H1 (cell line): ENCODE measurements around the gene DNMT1. TPM values are rescaled to one million over a fixed set of nuclear protein-coding genes. Genes with fewer than 3 reads are reported as not detected.

ENCODE experiments used
- CTCF ChIA-PET: fragments of 300-600 bp; sonication (Branson Sonifier 250); formaldehyde crosslinking; loops from one replicate; lab custom pipeline; 2021; ENCODE audit not compliant: partially characterized antibody; lab: Charles Lee
- POLR2A ChIA-PET: fragments of 300-600 bp; sonication (Branson Sonifier 250); formaldehyde crosslinking; loops from one replicate; lab custom pipeline; 2021; ENCODE audit warnings: inconsistent platforms; ENCODE audit not compliant: partially characterized antibody; lab: Charles Lee
- DNase-seq, 2 experiments: peaks; one replicate each; pipeline versions ENCODE4 v3.0.0 to v3.0.0-alpha.2; 2010 to 2022; ENCODE audit warnings: low spot score in 2 of 2, low read depth in 1 of 2, mixed read lengths in 1 of 2
- FAIRE-seq: peaks from 2 replicates; lab custom pipeline; 2011; peaks lifted over from hg19 to GRCh38; lab: Jason Lieb, UNC
- H2AFZ ChIP-seq: 2 replicates; pipeline ENCODE4 v1.8.1; 2012; ENCODE audit warnings: low read length, inconsistent platforms
- H2AK5ac ChIP-seq: 2 replicates; pipeline ENCODE4 v1.6.1; 2013; ENCODE audit warnings: low read depth, low read length
- H2BK120ac ChIP-seq: replicated peaks from 2 replicates; pipeline ENCODE3; 2013; ENCODE audit warnings: low read depth, low read length, inconsistent platforms
- H2BK12ac ChIP-seq: 2 replicates; pipeline ENCODE4 v1.6.1; 2013; ENCODE audit warnings: low read depth, low read length
- H2BK15ac ChIP-seq: 2 replicates; pipeline ENCODE4 v1.6.1; 2013; ENCODE audit warnings: low read length
- H2BK20ac ChIP-seq: 2 replicates; pipeline ENCODE4 v1.6.1; 2013; ENCODE audit warnings: low read length
- H2BK5ac ChIP-seq: 2 replicates; pipeline ENCODE4 v1.6.1; 2013; ENCODE audit warnings: low read depth, low read length
- H3K14ac ChIP-seq: 2 replicates; pipeline ENCODE4 v1.6.1; 2013; ENCODE audit warnings: inconsistent platforms; ENCODE audit not compliant: insufficient read length
- H3K18ac ChIP-seq: 2 replicates; pipeline ENCODE4 v1.6.1; 2013; ENCODE audit warnings: low read length; ENCODE audit errors: extremely low read depth
- H3K23ac ChIP-seq: 2 replicates; pipeline ENCODE4 v1.6.1; 2013; ENCODE audit warnings: inconsistent platforms; ENCODE audit not compliant: insufficient read length
- H3K23me2 ChIP-seq: 2 replicates; pipeline ENCODE4 v1.6.1; 2013; ENCODE audit warnings: low read depth, low read length
- H3K27ac ChIP-seq: 2 replicates; pipeline ENCODE4 v1.6.1; 2011; ENCODE audit warnings: low read depth, low read length, inconsistent platforms
- H3K27me3 ChIP-seq, 4 experiments: replicated peaks in 1 of 4; 1 replicate in 1 of 4; 2 replicates in 3 of 4; pipeline versions ENCODE4 v1.6.1 to v1.8.1; 2011 to 2013; ENCODE audit warnings: low read length in 3 of 4, mild to moderate bottlenecking in 3 of 4, inconsistent platforms in 2 of 4, mixed read lengths in 2 of 4, moderate library complexity in 1 of 4; ENCODE audit not compliant: control insufficient read depth in 3 of 4, insufficient read depth in 3 of 4; ENCODE audit errors: extremely low read depth in 1 of 4
- H3K36me3 ChIP-seq, 4 experiments: 2 replicates each; pipeline versions ENCODE4 v1.6.1 to v1.8.1; 2011 to 2013; ENCODE audit warnings: mild to moderate bottlenecking in 4 of 4, low read length in 3 of 4, moderate library complexity in 2 of 4, control low read depth in 1 of 4, inconsistent platforms in 1 of 4; ENCODE audit not compliant: insufficient read depth in 4 of 4, control insufficient read depth in 2 of 4
- H3K4ac ChIP-seq: replicated peaks from 2 replicates; pipeline ENCODE3; 2013; ENCODE audit warnings: low read length, low read depth, mixed read lengths, inconsistent platforms; ENCODE audit not compliant: insufficient read length
- H3K4me1 ChIP-seq, 4 experiments: replicated peaks in 1 of 4; 1 replicate in 1 of 4; 2 replicates in 3 of 4; pipeline versions ENCODE4 v1.6.1 to v1.8.1; 2011 to 2013; ENCODE audit warnings: low read length in 3 of 4, inconsistent platforms in 2 of 4, mixed read lengths in 1 of 4; ENCODE audit not compliant: insufficient read depth in 4 of 4, control insufficient read depth in 3 of 4
- H3K4me2 ChIP-seq, 2 experiments: 2 replicates each; pipeline versions ENCODE4 v1.6.1 to v1.8.1; 2011 to 2013; ENCODE audit warnings: low read depth in 2 of 2, low read length in 2 of 2, control low read depth in 1 of 2, inconsistent platforms in 1 of 2, mild to moderate bottlenecking in 1 of 2; ENCODE audit not compliant: insufficient read depth in 1 of 2
- H3K4me3 ChIP-seq, 4 experiments: fragments of 200-600, 300-600 bp in 1 of 4; sonication (generic), shearing (Covaris generic), sonication (Bioruptor Twin) in 1 of 4; 2 replicates each; pipeline versions ENCODE4 v1.5.1 to v1.8.1; 2011 to 2016; ENCODE audit warnings: low read length in 4 of 4, low read depth in 3 of 4, control low read depth in 2 of 4, inconsistent platforms in 2 of 4, mild to moderate bottlenecking in 2 of 4, mixed read lengths in 1 of 4, moderate library complexity in 1 of 4; ENCODE audit not compliant: insufficient read depth in 2 of 4; ENCODE audit errors: extremely low read depth in 1 of 4
- H3K56ac ChIP-seq: replicated peaks from 2 replicates; pipeline ENCODE3; 2013; ENCODE audit warnings: low read depth, mild to moderate bottlenecking, mixed read lengths, low read length, inconsistent platforms; ENCODE audit not compliant: insufficient read length
- H3K79me1 ChIP-seq: 2 replicates; pipeline ENCODE4 v1.6.1; 2013; ENCODE audit warnings: low read depth, low read length, control low read depth
- H3K79me2 ChIP-seq, 2 experiments: 2 replicates each; pipeline versions ENCODE4 v1.6.1 to v1.8.1; 2012 to 2013; ENCODE audit warnings: low read length in 2 of 2, mild to moderate bottlenecking in 2 of 2, inconsistent platforms in 1 of 2; ENCODE audit not compliant: insufficient read depth in 2 of 2, control insufficient read depth in 1 of 2
- H3K9ac ChIP-seq, 4 experiments: replicated peaks in 1 of 4; 1 replicate in 1 of 4; 2 replicates in 3 of 4; pipeline versions ENCODE4 v1.6.1 to v1.8.1; 2011 to 2013; ENCODE audit warnings: low read depth in 3 of 4, low read length in 3 of 4, control low read depth in 2 of 4, mild to moderate bottlenecking in 2 of 4, moderate library complexity in 2 of 4, inconsistent platforms in 1 of 4; ENCODE audit errors: extremely low read depth in 1 of 4
- H3K9me3 ChIP-seq, 2 experiments: 2 replicates each; pipeline versions ENCODE4 v1.6.1 to v1.8.1; 2012 to 2013; ENCODE audit warnings: mild to moderate bottlenecking in 2 of 2, moderate library complexity in 2 of 2, control low read depth in 1 of 2, inconsistent platforms in 1 of 2, low read depth in 1 of 2, low read length in 1 of 2, mixed read lengths in 1 of 2; ENCODE audit not compliant: insufficient read depth in 2 of 2
- H4K20me1 ChIP-seq, 2 experiments: replicated peaks in 1 of 2; 2 replicates each; pipeline versions ENCODE3 to v1.8.1; 2011 to 2013; ENCODE audit warnings: inconsistent platforms in 2 of 2, low read length in 2 of 2, mild to moderate bottlenecking in 1 of 2; ENCODE audit not compliant: insufficient read depth in 2 of 2, control insufficient read depth in 1 of 2
- H4K5ac ChIP-seq: 2 replicates; pipeline ENCODE4 v1.6.1; 2013; ENCODE audit warnings: low read length, low read depth, mixed read lengths, inconsistent platforms; ENCODE audit not compliant: insufficient read length
- H4K8ac ChIP-seq: 2 replicates; pipeline ENCODE4 v1.8.0; 2013; ENCODE audit warnings: mild to moderate bottlenecking, moderate library complexity, low read length, inconsistent platforms; ENCODE audit not compliant: insufficient read depth; ENCODE audit errors: extremely low read depth
- H4K91ac ChIP-seq: replicated peaks from 2 replicates; pipeline ENCODE3; 2013; ENCODE audit warnings: low read length, mixed read lengths, inconsistent platforms; ENCODE audit not compliant: insufficient read length
- ATF3 ChIP-seq: IDR thresholded peaks from 2 replicates; pipeline ENCODE4 v1.6.1; 2011; ENCODE audit warnings: low read depth, mild to moderate bottlenecking, low read length; ENCODE audit not compliant: insufficient read depth
- BACH1 ChIP-seq: IDR thresholded peaks from 2 replicates; pipeline ENCODE4 v1.6.1; 2012; ENCODE audit warnings: low read length, improper control_type of control experiment
- BCL11A ChIP-seq, 2 experiments: IDR thresholded peaks; one replicate each; pipeline ENCODE4 v1.6.1; 2011; ENCODE audit warnings: low read depth in 2 of 2, low read length in 2 of 2, mild to moderate bottlenecking in 2 of 2
- EP300 ChIP-seq, 2 experiments: IDR thresholded peaks; 1 replicate in 1 of 2; 2 replicates in 1 of 2; pipeline ENCODE4 v1.6.1; 2011 to 2012; ENCODE audit warnings: low read depth in 2 of 2, low read length in 2 of 2, mild to moderate bottlenecking in 2 of 2, borderline replicate concordance in 1 of 2, inconsistent platforms in 1 of 2, moderate library complexity in 1 of 2
- JUND ChIP-seq: IDR thresholded peaks from 2 replicates; pipeline ENCODE4 v1.6.1; 2011; ENCODE audit warnings: mild to moderate bottlenecking, improper control_type of control experiment, low read length
- KDM5A ChIP-seq: fragments of 200-600 bp; IDR thresholded peaks from 2 replicates; pipeline ENCODE4 v1.7.1; 2012; ENCODE audit warnings: mild to moderate bottlenecking, low read length, inconsistent platforms, mixed read lengths
- NANOG ChIP-seq: IDR thresholded peaks from 2 replicates; pipeline ENCODE4 v1.6.1; 2011; ENCODE audit warnings: low read length, low read depth, mild to moderate bottlenecking, inconsistent platforms; ENCODE audit not compliant: insufficient read depth, poor library complexity, severe bottlenecking
- POLR2A ChIP-seq, 2 experiments: IDR thresholded peaks; 1 replicate in 1 of 2; 2 replicates in 1 of 2; pipeline ENCODE4 v1.6.1; 2011; ENCODE audit warnings: low read depth in 2 of 2, low read length in 2 of 2, mild to moderate bottlenecking in 2 of 2; ENCODE audit errors: control extremely low read depth in 1 of 2
- SIX5 ChIP-seq: IDR thresholded peaks from 2 replicates; pipeline ENCODE4 v1.6.1; 2011; ENCODE audit warnings: mild to moderate bottlenecking, low read depth, low read length
- SUZ12 ChIP-seq: fragments of 200-600 bp; sonication (generic); IDR thresholded peaks from 2 replicates; pipeline ENCODE4 v1.6.1; 2012; ENCODE audit warnings: mild to moderate bottlenecking, inconsistent platforms, low read length, moderate library complexity, mixed read lengths
- TAF1 ChIP-seq: IDR thresholded peaks from 2 replicates; pipeline ENCODE4 v1.6.1; 2011; ENCODE audit warnings: mild to moderate bottlenecking, low read depth, low read length
- ZNF274 ChIP-seq: IDR thresholded peaks from 2 replicates; pipeline ENCODE4 v1.7.0; 2012; ENCODE audit warnings: low read length, borderline replicate concordance; ENCODE audit errors: extremely low read depth
- WGBS, 2 experiments: shearing (Covaris generic) in 1 of 2; methylation state at CpG; one replicate each; pipeline versions ENCODE4 v1.1.6 to v1.1.7; 2013 to 2015; ENCODE audit warnings: low lambda C conversion rate in 2 of 2, mixed read lengths in 2 of 2, inconsistent platforms in 1 of 2, low coverage in 1 of 2, missing lambda C conversion rate in 1 of 2; ENCODE audit not compliant: insufficient replicate concordance in 2 of 2, insufficient coverage in 1 of 2, insufficient read length in 1 of 2; ENCODE audit errors: extremely low coverage in 1 of 2, missing lambda C conversion rate in 1 of 2; 5-methylcytosine and 5-hydroxymethylcytosine counted together
- polyA plus RNA-seq, 7 experiments: library from polyadenylated mRNA; depleted of rRNA in 3 of 7; stranded (reverse) in 5 of 7; unstranded in 2 of 7; fragments of >200 nt in 5 of 7; fragments of 200-250 nt in 2 of 7; gene quantifications; 1 replicate in 5 of 7; 2 replicates in 1 of 7; 4 replicates in 1 of 7; pipeline versions ENCODE4 v1.2.1 to v1.2.3, GENCODE V29; 2011 to 2013; ENCODE audit warnings: missing spikeins in 2 of 7, mixed read lengths in 2 of 7
- total RNA-seq: library from RNA; stranded (reverse); fragmentation: NEBNext Ultra II Directional; extraction: Animal tissue kit (Norgen Biotek cat#: 25700); gene quantifications from 2 replicates; pipeline ENCODE4 v1.2.1, GENCODE V29; 2021

The DNMT1 gene
- total and polyA plus RNA-seq, 2 of the 8 experiments (the other 6 are each of a cell fraction or from before 2014, with no cell fraction given), result 101 to 210 TPM

GRCh38 chr19:10223488-10224213 is 28.9 kb upstream of the DNMT1 start:
- H2BK120ac ChIP-seq, result no peak overlapping the region
- no peak overlapping the region for H3K23ac ChIP-seq
- peaks cover 9 to 10% of the 10 kb centered on the region in 2 experiments for H4K20me1 ChIP-seq
- H4K8ac ChIP-seq, result no peak overlapping the region
- no peak overlapping the region for H2BK20ac ChIP-seq
- no peak overlapping the region for H3K18ac ChIP-seq
- peaks cover 0 to 3% (median under 1%) of the 10 kb centered on the region in 4 experiments; a peak in 3 of 8 replicates for H3K36me3 ChIP-seq
- H3K56ac ChIP-seq, result no peak overlapping the region
- H3K4ac ChIP-seq, result no peak overlapping the region
- no peak overlapping the region for H3K27ac ChIP-seq
- H3K14ac ChIP-seq, result no peak overlapping the region
- H4K5ac ChIP-seq, result no peak overlapping the region
- H4K91ac ChIP-seq, result no peak overlapping the region
- no peak overlapping the region for H2BK15ac ChIP-seq
- 0 out of 4 replicates have a peak, but pooled peaks cover 0 to 5% of the 10 kb centered on the region in 2 experiments for H3K9me3 ChIP-seq
- no peak overlapping the region for H2BK5ac ChIP-seq
- H2BK12ac ChIP-seq, result no peak overlapping the region
- no peak overlapping the region for H2AFZ ChIP-seq
- ChIA-PET POLR2A (interaction anchor here (0.6 to 1.1 kb wide), 2 partner anchors 29 to 53 kb away, joined by 3 read pairs; partner anchors contain the start of gene DNMT1), CTCF (interaction anchor here (0.6 to 2.3 kb wide), 7 partner anchors 13 to 114 kb away, joined by 3 to 14 read pairs (median 3); no protein-coding TSS in a partner anchor)
- FAIRE-seq (no peak), DNase-seq (no peak)
- H2AK5ac ChIP-seq, result no peak overlapping the region
- 94% methylated on average over 24 of the region's 28 CpGs; no CpG with 5 or more reads in 1 of the 2 experiments for WGBS, 2 experiments
- H3K23me2 ChIP-seq, result no peaks in the 10 kb centered on the region
- H3K4me3 ChIP-seq, result no peak overlapping the region
- no peak overlapping the region for H3K4me2 ChIP-seq
- no peak overlapping the region for H3K9ac ChIP-seq
- peaks cover 0 to 13% of the 10 kb centered on the region in 2 experiments; a peak in 2 of 4 replicates for H3K79me2 ChIP-seq
- peaks cover 0 to 4% (median 2%) of the 10 kb centered on the region in 4 experiments; a peak in 4 of 7 replicates for H3K4me1 ChIP-seq
- H3K79me1 ChIP-seq, result peaks cover 11% of the 10 kb centered on the region
- H3K27me3 ChIP-seq, result no peaks in the 10 kb centered on the region
- TF ChIP-seq ZNF274 (no peak), SIX5 (no peak), POLR2A (IDR thresholded peaks at IDR 0.05; ENCODE audit: control extremely low read depth in 1 of 2, low read depth in 2 of 2, low read length in 2 of 2) (no peak), NANOG (no peak), JUND (no peak), BACH1 (no peak), KDM5A (no peak), ATF3 (no peak), SUZ12 (no peak), TAF1 (no peak), EP300 (IDR thresholded peaks at IDR 0.05; ENCODE audit: borderline replicate concordance in 1 of 2, low read depth in 2 of 2, low read length in 2 of 2) (no peak), BCL11A (IDR thresholded peaks at IDR 0.05; ENCODE audit: low read depth in 2 of 2, low read length in 2 of 2) (no peak)
